SK-N-SH (cell line): ENCODE measurements around the gene COL5A2.

ENCODE experiments used
- CTCF ChIP-seq: fragments of 200-600 bp; sonication (generic); IDR thresholded peaks from 2 replicates; pipeline ENCODE4 v1.6.1; 2017; ENCODE audit warnings: antibody characterized with exemption, mild to moderate bottlenecking, moderate library complexity
- ELF1 ChIP-seq: IDR thresholded peaks from 2 replicates; pipeline ENCODE4 v1.4.0; 2012
- TAF1 ChIP-seq: IDR thresholded peaks from 2 replicates; pipeline ENCODE4 v1.6.1; 2012; ENCODE audit warnings: low read depth, mild to moderate bottlenecking, low read length, moderate library complexity, borderline replicate concordance
- TF ChIP-seq, protein P1 (sequence below): IDR thresholded peaks from 2 replicates; pipeline ENCODE4 v1.4.0; 2012; ENCODE audit warnings: low read depth, borderline replicate concordance

- TF ChIP-seq TAF1 (no peak), CTCF (no peak), ELF1 (no peak)
- TF ChIP-seq, protein P1, sequence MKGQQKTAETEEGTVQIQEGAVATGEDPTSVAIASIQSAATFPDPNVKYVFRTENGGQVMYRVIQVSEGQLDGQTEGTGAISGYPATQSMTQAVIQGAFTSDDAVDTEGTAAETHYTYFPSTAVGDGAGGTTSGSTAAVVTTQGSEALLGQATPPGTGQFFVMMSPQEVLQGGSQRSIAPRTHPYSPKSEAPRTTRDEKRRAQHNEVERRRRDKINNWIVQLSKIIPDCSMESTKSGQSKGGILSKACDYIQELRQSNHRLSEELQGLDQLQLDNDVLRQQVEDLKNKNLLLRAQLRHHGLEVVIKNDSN = no peak
Observed at GRCh38 chr2:189050165-189050712, 129.3 kb downstream of the COL5A2 start.
